ENCODE results near the gene ASAH2.
A peak's percentile ranks its signal among the peaks of the same experiment; 100 is the strongest.
"Not testable (repeated sequence)": the region's sequence is repeated elsewhere in the genome, so short reads cannot be mapped to it uniquely, and the experiment has no call there.

The ASAH2 gene

DNA sequence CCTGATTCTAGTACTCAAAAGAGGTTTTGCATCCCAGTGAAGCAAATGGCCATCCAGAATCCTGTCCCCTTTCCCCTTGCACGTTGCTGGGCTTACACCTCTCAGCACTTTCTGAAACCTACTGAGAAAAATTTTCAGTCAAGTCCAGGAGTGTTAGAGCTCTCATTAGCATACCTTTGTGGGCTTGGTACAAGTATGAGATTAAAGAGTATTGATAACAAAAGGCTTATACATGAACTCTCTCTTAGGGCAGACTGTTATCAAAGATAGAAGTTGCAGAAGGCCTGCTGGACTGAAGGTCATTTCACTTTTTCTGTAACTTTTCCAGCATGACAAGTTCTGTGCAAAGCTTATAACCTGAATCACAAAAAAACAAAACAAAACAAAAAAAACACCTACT, at the start of gene ASAH2:
TSS of gene ASAH2 (minus strand) at position 123 of the 400 bp plus-strand sequence. CDS start 2,906 bp downstream, outside the sequence.
- DNase-seq = no peak

GRCh38 chr10:50299948-50300669, 48.8 kb upstream of the ASAH2 start:
- no peak for DNase-seq

- no peak for DNase-seq
Measured at GRCh38 chr10:50295367-50295766, 44.1 kb upstream of the ASAH2 start.

DNA sequence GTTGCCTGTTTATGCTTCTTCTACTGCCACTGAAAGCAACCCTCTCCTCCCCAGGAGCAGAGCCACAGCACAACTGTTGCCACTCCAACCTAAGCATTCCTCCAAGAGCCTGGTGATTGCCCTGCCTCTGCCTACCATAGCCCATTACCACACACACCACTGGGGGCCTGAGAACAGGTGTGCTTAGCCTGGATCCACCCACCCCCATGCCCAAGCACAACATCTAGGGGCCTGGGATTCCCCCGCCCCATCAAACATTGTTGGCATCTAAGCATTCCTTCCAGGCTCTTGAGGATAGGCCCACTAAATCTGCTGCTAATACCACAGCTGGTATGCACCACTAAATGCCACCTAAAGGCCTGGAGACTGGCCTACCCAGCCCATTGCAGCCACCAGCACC, 43.3 kb upstream of the ASAH2 start:
- DNase-seq = no peak

DNA sequence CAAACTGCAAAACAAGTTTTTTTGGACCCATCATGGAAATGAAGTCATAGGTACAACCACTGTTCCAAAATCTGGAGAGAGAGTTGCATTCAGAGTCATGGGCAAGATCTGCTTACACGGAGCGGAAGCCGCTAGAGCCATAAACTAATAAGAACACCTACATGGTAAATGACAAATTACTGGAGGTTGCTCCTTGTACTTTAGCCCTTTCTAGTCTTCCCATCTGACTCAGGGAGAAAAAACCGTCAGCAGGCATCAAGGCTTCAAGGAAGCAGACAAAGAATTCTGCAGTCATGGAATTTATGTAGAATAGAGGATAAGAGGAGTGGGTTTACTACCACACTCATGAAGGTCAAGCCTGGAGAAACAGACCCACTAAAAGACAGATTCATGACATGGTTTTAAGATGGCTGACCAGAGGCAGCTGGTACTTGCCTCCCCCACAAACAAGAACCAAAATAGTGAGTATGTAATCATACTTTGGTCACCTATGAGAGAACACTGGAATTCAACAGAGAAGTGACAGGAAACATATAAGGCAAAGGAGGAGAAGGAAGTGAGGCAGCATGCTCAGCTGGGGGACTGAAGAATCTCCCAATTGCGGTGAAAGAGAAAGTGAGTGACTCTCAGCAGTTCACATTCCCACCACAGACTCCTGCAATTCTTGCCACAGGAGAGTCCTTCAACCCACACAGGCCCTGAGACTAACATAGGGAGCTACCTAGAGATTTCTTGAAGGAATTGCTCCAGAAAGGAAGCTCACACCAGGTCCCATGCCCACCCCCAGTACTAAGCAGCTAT, 42.4 kb upstream of the ASAH2 start:
- DNase-seq = no peak

GRCh38 chr10:50291261-50291850, 40.0 kb upstream of the ASAH2 start:
- peak; percentile 38 for DNase-seq

- no peak for DNase-seq
Measured at GRCh38 chr10:50289196-50289595, 37.9 kb upstream of the ASAH2 start.

- DNase-seq = no peak
Measured at GRCh38 chr10:50286996-50287803, 35.9 kb upstream of the ASAH2 start.

DNA sequence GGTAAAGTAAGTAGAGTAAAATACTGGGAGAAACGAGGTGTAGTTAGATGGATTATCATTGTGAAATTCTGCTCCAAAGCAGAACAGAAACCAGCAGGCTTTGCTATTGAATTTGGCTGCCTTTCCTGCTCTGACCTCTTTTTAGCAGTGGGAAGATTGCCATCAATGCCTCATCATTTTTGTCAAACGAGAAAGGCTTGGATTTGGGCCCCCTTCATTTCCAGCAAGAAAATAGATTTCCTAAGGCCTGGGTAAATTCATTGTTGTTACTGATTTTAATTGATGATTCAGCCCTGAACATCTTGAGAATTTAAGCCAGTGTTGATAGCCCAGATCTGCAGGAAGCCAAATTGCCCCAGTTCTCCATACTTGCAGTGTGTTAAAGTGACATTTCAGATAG, 35.2 kb upstream of the ASAH2 start:
- DNase-seq = no peak

GRCh38 chr10:50281967-50282522, 30.7 kb upstream of the ASAH2 start:
- DNase-seq = no peak

DNA sequence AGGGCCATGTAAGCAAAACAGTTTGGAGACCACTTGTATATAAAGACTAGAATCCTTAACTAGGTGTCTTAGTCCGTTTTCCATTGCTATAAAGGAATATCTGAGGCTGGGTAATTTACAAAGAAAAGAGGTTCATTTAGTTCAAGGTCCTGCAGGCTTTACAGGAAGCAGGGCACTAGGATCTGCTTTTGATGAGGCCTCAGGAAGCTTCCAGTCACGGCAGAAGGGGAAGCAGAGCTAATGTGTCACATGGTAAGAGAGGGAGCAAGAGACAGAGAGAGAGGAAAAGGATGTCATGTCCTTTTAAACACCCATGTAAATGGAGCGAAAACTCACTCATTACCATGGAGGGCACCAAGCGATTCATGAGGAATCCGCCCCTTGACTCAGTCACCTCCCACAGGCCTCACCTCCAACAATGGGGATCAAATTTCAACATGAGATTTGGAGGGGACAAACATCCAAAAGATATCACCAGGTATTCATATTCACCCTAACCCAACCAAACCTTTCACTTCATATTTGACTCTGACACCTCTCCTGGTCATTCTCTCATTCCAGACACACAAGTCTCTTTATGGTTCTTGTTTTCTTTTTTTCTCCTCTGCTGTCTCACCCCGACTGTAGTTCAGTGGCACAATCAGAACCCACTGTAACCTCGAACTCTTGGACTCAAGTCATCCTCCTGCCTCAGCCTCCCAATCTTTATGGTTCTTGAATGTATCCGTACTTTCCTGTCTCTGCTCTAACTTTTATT, 30.1 kb upstream of the ASAH2 start:
- DNase-seq = no peak

GRCh38 chr10:50280049-50280841, 28.9 kb upstream of the ASAH2 start:
- no peak for DNase-seq

GRCh38 chr10:50279489-50279888, 28.2 kb upstream of the ASAH2 start:
- DNase-seq = no peak

GRCh38 chr10:50275650-50276235, 24.4 kb upstream of the ASAH2 start:
- peak; percentile 76 for DNase-seq

- DNase-seq = no peak
Measured at GRCh38 chr10:50272531-50272930, 21.2 kb upstream of the ASAH2 start.

DNA sequence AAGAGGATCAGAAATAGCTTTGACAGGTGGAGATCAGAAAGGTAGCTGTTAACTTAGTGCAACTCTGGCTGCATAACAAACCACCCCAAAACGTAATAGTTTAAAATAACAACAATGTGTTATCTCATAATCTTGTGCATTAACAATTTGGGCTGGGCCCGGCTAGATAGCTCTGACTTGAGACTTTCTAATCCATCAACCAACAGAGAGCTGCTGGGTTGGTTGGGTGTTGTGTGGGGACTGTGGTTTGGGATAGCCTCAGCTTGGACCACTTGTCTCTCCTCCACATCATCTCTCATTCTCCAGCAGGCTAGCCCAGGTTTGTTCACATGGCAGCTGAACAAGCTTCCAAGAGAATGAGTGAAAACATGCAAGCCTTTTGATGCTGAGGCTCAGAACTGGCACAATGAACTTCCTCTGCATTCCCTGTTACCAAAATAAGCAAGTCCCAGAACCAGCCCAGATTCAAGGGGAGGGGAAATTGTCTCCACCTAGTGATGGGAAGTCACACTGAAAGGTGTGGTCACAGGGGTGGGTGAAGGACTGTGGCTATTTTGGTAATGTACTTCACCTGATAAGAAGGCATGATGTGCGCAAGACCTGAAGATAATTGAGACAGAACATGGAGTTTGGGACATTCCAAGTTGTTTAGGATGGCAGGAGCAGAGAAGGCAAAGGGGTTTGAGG, 20.4 kb upstream of the ASAH2 start:
- no peak for DNase-seq

- DNase-seq = not testable (repeated sequence)
Measured at GRCh38 chr10:50267877-50268276, 16.6 kb upstream of the ASAH2 start.

- DNase-seq = not testable (repeated sequence)
Measured at GRCh38 chr10:50262625-50263024, 11.3 kb upstream of the ASAH2 start.

DNA sequence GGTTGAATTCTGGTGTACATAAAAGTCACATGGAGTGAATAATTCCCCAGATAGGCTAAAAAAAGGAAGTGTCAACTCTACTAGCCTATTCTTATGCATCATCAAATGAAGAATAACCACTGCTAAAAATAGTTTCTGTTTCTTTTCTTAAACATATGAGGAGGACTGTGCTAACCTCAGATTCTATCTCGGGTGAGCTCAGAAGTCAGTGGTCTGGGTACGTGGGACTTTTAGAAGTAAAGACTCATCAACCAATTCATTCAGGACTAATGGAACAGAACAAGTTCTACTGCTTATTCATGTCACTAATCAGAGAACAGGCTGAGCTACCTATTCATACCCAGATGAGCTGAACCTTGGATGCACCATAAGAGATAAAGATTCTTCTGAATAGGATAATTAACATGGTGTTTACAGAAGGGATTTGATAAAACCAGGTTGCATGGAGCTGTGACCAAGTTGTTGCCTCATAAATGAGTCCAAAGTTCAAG, 9.5 kb upstream of the ASAH2 start:
- DNase-seq = peak; percentile 48

DNA sequence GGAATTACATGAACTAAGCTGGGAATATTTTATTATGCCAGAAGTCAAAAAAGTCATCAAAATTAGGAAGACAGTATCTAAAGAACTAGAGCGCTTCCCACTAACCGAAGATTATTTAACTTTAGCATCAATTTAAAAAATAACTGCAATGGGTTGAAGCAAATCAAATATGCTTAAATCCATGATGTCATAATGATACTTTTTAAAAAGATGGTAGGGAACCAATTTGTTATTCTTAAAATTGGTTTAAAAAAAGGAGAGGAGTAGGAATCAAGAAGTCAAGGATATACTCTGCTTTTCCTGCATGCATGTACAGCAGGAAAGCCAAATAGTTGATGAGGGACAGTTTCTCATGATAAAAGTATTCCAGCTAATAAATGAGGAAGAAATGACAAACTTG, 3.2 kb upstream of the ASAH2 start:
- no peak for DNase-seq

Measured in hematopoietic multipotent progenitor cell treated with erythropoietin and hydrocortisone succinate and interleukin-3 and kit ligand, for 6 days (in vitro differentiated cells).